Breast epithelium (tissue), 4 donors: ENCODE measurements around the gene CHMP4B. TPM values are rescaled to one million over a fixed set of nuclear protein-coding genes. Genes with fewer than 3 reads are reported as not detected.

ENCODE experiments used
- DNase-seq, 2 donors: peaks; one replicate each; pipeline ENCODE4 v3.0.0-alpha.2; 2019; ENCODE audit warnings: low spot score in 2 of 2
- H3K27ac ChIP-seq, 2 donors: fragments of 200-600 bp; sonication (generic) in 1 of 2; one replicate each; pipeline ENCODE4 v1.5.1; 2016 to 2019; ENCODE audit warnings: mild to moderate bottlenecking in 1 of 2
- H3K27me3 ChIP-seq, 2 donors: fragments of 200-600 bp; sonication (generic) in 1 of 2; one replicate each; pipeline versions ENCODE4 v1.5.1 to v1.6.0; 2017 to 2019; ENCODE audit warnings: control low read depth in 1 of 2, mild to moderate bottlenecking in 1 of 2
- H3K36me3 ChIP-seq: fragments of 200-600 bp; one replicate; pipeline ENCODE4 v1.5.1; 2019
- H3K4me1 ChIP-seq, 2 donors: fragments of 200-600 bp; sonication (generic); one replicate each; pipeline ENCODE4 v1.5.1; 2016 to 2019; ENCODE audit warnings: control low read depth in 1 of 2
- H3K4me3 ChIP-seq, 3 donors: fragments of 200-600 bp; sonication (generic); 1 replicate in 2 of 3; 2 replicates in 1 of 3; pipeline ENCODE4 v1.5.1; 2016 to 2019; ENCODE audit warnings: mild to moderate bottlenecking in 3 of 3, moderate library complexity in 2 of 3
- H3K9me3 ChIP-seq, 2 donors: fragments of 200-600 bp; sonication (generic) in 1 of 2; one replicate each; pipeline ENCODE4 v1.5.1; 2016 to 2019; ENCODE audit warnings: control low read depth in 1 of 2
- CTCF ChIP-seq, 3 donors: fragments of 450-650 bp; IDR thresholded peaks; one replicate each; pipeline ENCODE4 v1.5.1; 2016 to 2017; ENCODE audit warnings: antibody characterized with exemption in 3 of 3, mild to moderate bottlenecking in 3 of 3, moderate library complexity in 3 of 3
- POLR2A ChIP-seq: fragments of 450-650 bp; IDR thresholded peaks from one replicate; pipeline ENCODE4 v1.6.1; 2016; ENCODE audit warnings: antibody characterized with exemption, mild to moderate bottlenecking, moderate library complexity
- POLR2AphosphoS5 ChIP-seq, 3 donors: sonication (generic); formaldehyde crosslinking; IDR thresholded peaks; one replicate each; pipeline ENCODE4 v1.6.1; 2017; ENCODE audit warnings: antibody characterized with exemption in 3 of 3
- intact Hi-C: fragments of 100-400 bp; cut with DNase I; formaldehyde crosslinking; loops from one replicate; pipeline ENCODE4 v1.15.1; 2023; ENCODE audit warnings: low total_unique reads
- total RNA-seq, 3 donors: library from RNA; depleted of rRNA; stranded (reverse); fragments of >200 nt; gene quantifications; one replicate each; pipeline ENCODE4 v1.1.0, GENCODE V29; 2016

CHMP4B gene
- 100 to 1,000 TPM in 1 of 3 donors, 10 to 100 TPM in 2; 76.4 to 106 (median 95.4) TPM for total RNA-seq

GRCh38 chr20:33810885-33811775 lies at the start of gene CHMP4B:
CHMP4B (plus strand) TSS chr20:33811348; CDS start chr20:33811469, 121 bp downstream.
- intact Hi-C loops, result no loop called here
- Histone ChIP-seq H3K36me3 (no peaks in the 10 kb centered on the region), H3K27ac (peak within 1 kb of the TSS; percentile 95 to 99), H3K4me3 (peak within 1 kb of the TSS; percentile 78 to 86 (median 80)), H3K4me1 (peaks cover 4 to 13% of the 10 kb centered on the region in 2 donors), H3K27me3 (no peaks in the 10 kb centered on the region), H3K9me3 (no peaks in the 10 kb centered on the region)
- peak; percentile 99 for DNase-seq
- TF ChIP-seq POLR2AphosphoS5 (IDR thresholded peaks at IDR 0.05), result peak; percentile 83 to 92 (median 91)
- TF ChIP-seq CTCF (IDR thresholded peaks at IDR 0.05), result no peak
- peak; percentile 11 for TF ChIP-seq POLR2A

- intact Hi-C loops, result no loop called here
- DNase-seq, result no peak
- no peak overlapping the region for H3K4me3 ChIP-seq
These were observed 49.4 kb upstream of the CHMP4B start for GRCh38 chr20:33761698-33762250.

GRCh38 chr20:33765099-33765498 lies 46.0 kb upstream of the CHMP4B start:
- intact Hi-C loops, result loop anchor here (2.0 kb wide), 1 partner anchor 44 kb away; no protein-coding TSS in a partner anchor

More at GRCh38 chr20:33761698-33762250, 49.4 kb upstream of the CHMP4B start:
- Histone ChIP-seq H3K36me3 (no peaks in the 10 kb centered on the region), H3K27me3 (no peaks in the 10 kb centered on the region), H3K27ac (no peak overlapping the region), H3K9me3 (peaks cover 6 to 9% of the 10 kb centered on the region in 2 donors), H3K4me1 (no peaks in the 10 kb centered on the region)
- TF ChIP-seq POLR2A (no peak), CTCF (IDR thresholded peaks at IDR 0.05) (no peak), POLR2AphosphoS5 (IDR thresholded peaks at IDR 0.05) (no peak)

GRCh38 chr20:33765592-33765991 lies 45.6 kb upstream of the CHMP4B start:
- no peaks in the 10 kb centered on the region for H3K4me1 ChIP-seq
- H3K27ac ChIP-seq, result no peak overlapping the region
- H3K9me3 ChIP-seq, result no peaks in the 10 kb centered on the region
- intact Hi-C loops, result loop anchor here (2.0 kb wide), 1 partner anchor 43 kb away; no protein-coding TSS in a partner anchor
- H3K27me3 ChIP-seq, result no peaks in the 10 kb centered on the region
- no peak for DNase-seq
- TF ChIP-seq POLR2A (no peak), POLR2AphosphoS5 (IDR thresholded peaks at IDR 0.05) (no peak), CTCF (IDR thresholded peaks at IDR 0.05) (no peak)
- H3K36me3 ChIP-seq, result no peaks in the 10 kb centered on the region
- H3K4me3 ChIP-seq, result no peak overlapping the region

More at GRCh38 chr20:33765099-33765498, 46.0 kb upstream of the CHMP4B start:
- Histone ChIP-seq H3K4me3 (no peak overlapping the region), H3K36me3 (no peaks in the 10 kb centered on the region), H3K27ac (no peak overlapping the region), H3K4me1 (no peaks in the 10 kb centered on the region), H3K9me3 (no peaks in the 10 kb centered on the region), H3K27me3 (no peaks in the 10 kb centered on the region)
- no peak for DNase-seq
- TF ChIP-seq CTCF (IDR thresholded peaks at IDR 0.05), result no peak
- TF ChIP-seq POLR2AphosphoS5 (IDR thresholded peaks at IDR 0.05), result no peak
- no peak for TF ChIP-seq POLR2A

GRCh38 chr20:33766686-33767085 lies 44.5 kb upstream of the CHMP4B start:
- no peak for DNase-seq
- no peaks in the 10 kb centered on the region for H3K27me3 ChIP-seq
- intact Hi-C loops, result no loop called here
- no peak overlapping the region for H3K4me3 ChIP-seq
- H3K36me3 ChIP-seq, result no peaks in the 10 kb centered on the region
- TF ChIP-seq CTCF (IDR thresholded peaks at IDR 0.05), result no peak
- TF ChIP-seq POLR2A, result no peak
- no peaks in the 10 kb centered on the region for H3K4me1 ChIP-seq
- no peak overlapping the region for H3K27ac ChIP-seq
- no peaks in the 10 kb centered on the region for H3K9me3 ChIP-seq
